Activated naive CD4-positive, alpha-beta T cell treated with anti-CD3 and anti-CD28 coated beads, Interleukin-2, amount 50 U/mL, for 72 hours (primary cell): ENCODE data around the gene ITPR2. TPM values are rescaled to one million over a fixed set of nuclear protein-coding genes. Genes with fewer than 3 reads are reported as not detected.
"Not testable (repeated sequence)": the region's sequence is repeated elsewhere in the genome, so short reads cannot be mapped to it uniquely, and the experiment has no call there.

Source experiments
- ATAC-seq, 2 donors: fragments of 150-1000 bp; cut with Tn5 transposase; 2 replicates each; pipeline ENCODE4 v1.10.0; 2021; ENCODE audit warnings: mild to moderate bottlenecking in 2 of 2, moderate library complexity in 2 of 2
- DNase-seq, 2 donors: peaks; one replicate each; pipeline ENCODE4 v3.0.0; 2021 to 2022; ENCODE audit warnings: low spot score in 2 of 2
- H3K27ac Mint-ChIP-seq, 2 donors: one replicate each; pipeline ENCODE4 v1.8.0; 2022; ENCODE audit warnings: mild to moderate bottlenecking in 2 of 2, mixed read lengths in 2 of 2
- H3K36me3 Mint-ChIP-seq, 2 donors: one replicate each; pipeline ENCODE4 v1.8.0; 2022; ENCODE audit warnings: mixed read lengths in 2 of 2
- H3K9me3 Mint-ChIP-seq, 2 donors: one replicate each; pipeline ENCODE4 v1.8.0; 2022; ENCODE audit warnings: mixed read lengths in 2 of 2
- total RNA-seq, 2 donors: library from RNA; stranded (reverse); gene quantifications; one replicate each; pipeline ENCODE4 v1.2.3, GENCODE V29; 2022

Gene ITPR2
- total RNA-seq, 2 donors from 2014 or later: 44.6 to 46.1 TPM

GRCh38 chr12:26855337-26855736 lies 22.3 kb upstream of the ITPR2 start:
- no peaks in the 10 kb centered on the region for H3K36me3 Mint-ChIP-seq
- ATAC-seq (peak; percentile 36 to 74), DNase-seq (no peak)
- no peaks in the 10 kb centered on the region for H3K9me3 Mint-ChIP-seq
- H3K27ac Mint-ChIP-seq: no peak overlapping the region

GRCh38 chr12:26854031-26854390 lies 21.0 kb upstream of the ITPR2 start:
- Mint-ChIP-seq H3K27ac (no peak overlapping the region), H3K36me3 (no peaks in the 10 kb centered on the region), H3K9me3 (no peaks in the 10 kb centered on the region)
- DNase-seq (no peak), ATAC-seq (no peak)

DNA sequence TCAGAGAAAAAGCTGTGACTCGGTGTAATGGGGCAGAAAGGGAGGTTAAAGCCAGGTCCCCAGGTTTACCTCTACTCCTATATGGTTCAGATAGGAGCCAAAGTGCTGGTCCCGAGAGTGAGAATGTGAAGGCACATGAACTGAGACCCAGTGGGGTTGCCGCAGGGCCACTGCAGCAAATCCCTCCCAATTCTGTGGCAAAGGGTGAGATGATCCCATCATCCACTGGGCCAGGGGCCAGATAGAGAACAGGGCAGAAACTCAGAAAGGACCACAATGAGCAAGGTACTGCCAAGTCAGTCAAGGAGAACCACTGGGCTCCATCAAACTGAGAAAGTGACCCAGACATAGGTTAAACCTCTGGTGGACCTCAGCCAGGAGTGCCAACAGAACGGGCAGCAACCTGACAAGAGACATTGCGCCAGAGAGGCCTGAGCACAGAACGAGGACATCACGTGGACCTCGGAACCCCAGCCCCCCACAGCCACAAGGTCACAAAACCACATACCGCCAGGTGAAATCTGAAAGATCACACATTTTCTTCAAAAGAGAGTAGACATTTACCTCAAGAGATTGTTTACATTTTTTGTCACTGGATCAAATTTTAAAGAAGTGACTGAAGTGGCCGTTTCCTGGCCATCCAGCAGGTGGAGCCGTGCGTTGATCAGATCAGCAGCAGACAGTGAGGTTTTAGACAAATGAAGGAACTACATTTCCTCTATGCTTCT lies 20.5 kb upstream of the ITPR2 start:
- Mint-ChIP-seq H3K27ac (peak overlapping the region in 1 of 2 donors; percentile 18), H3K9me3 (no peaks in the 10 kb centered on the region), H3K36me3 (no peaks in the 10 kb centered on the region)
- ATAC-seq (peak; percentile 86 to 89), DNase-seq (peak in 1 of 2 donors; percentile 64)

DNA sequence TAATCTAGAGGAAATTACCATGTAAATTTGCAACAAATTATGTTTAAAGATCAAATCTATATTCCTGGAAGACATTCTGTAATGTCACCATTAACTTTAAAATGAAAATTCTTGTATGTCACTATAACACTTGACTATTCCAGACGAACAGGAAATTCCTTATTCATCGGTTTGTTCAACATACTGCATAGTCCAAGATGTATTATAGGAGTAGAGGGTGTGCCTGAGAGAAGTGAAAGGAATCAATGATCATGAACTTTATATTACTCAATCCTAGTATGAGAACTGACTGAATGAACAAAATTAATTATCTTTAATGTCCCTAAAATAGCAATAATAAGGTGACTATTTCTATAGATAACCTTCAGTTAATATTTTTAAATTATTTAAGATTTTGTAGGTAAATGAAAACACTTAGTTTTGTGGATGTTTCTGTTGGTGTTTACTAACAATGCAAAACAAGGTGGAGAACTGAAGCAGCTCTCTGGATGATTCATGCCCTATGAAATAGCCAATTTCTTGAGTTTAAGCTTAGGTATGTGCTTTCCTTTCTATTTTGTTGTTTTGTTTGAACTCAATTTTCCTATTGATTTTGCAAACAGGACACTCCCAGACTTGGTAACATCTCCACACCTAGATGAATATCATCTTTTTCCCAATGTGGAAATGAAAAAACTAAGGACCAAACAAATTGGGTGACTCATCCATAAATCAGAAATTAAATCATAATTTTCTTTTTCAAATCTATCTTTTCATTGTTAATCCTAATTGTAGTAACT lies 18.2 kb upstream of the ITPR2 start:
- H3K36me3 Mint-ChIP-seq: no peaks in the 10 kb centered on the region
- ATAC-seq (no peak), DNase-seq (no peak)
- no peaks in the 10 kb centered on the region for H3K9me3 Mint-ChIP-seq
- H3K27ac Mint-ChIP-seq: no peak overlapping the region

GRCh38 chr12:26848156-26848825 lies 15.3 kb upstream of the ITPR2 start:
- H3K36me3 Mint-ChIP-seq: no peaks in the 10 kb centered on the region
- H3K27ac Mint-ChIP-seq: no peak overlapping the region
- no peaks in the 10 kb centered on the region for H3K9me3 Mint-ChIP-seq
- ATAC-seq: no peak
- DNase-seq: no peak

DNA sequence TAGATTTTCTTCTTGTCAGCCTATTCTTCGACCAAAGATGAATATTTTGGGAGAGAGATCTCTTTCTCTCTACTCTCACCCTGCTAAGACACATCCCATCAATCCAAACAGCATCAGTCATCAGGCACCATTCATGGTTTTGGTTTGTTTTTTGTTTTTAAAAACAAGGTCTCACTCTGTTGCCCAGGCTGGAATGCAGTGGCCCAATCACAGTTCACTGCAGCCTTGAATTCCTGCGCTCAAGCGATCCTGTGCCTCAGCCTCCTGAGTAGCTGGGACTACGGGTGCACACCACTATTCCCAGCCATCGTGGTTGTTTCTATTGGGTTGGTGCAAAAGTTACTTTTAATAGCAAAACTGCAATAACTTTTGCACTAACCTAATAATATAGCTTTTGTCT lies 14.4 kb upstream of the ITPR2 start:
- no peaks in the 10 kb centered on the region for H3K9me3 Mint-ChIP-seq
- H3K36me3 Mint-ChIP-seq: no peaks in the 10 kb centered on the region
- ATAC-seq: no peak
- no peak overlapping the region for H3K27ac Mint-ChIP-seq
- no peak for DNase-seq

DNA sequence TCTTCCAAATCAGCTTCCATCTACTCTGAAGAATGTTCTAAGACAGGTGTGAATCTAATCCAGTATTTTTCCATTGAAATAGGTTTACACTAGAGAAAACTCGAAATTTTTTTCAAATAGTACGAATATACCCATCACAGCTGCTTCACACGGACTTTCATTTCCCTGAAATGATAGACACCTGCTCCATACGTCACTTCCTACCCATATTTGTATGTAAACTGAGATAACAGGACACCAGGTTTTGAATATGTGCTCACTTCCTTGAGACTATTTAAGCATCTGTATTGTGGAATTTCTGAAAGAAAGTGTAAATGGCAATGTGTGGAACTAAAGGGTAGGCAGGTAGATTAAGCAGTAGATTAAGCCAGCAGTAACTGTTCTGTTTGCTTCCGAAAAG lies 13.4 kb upstream of the ITPR2 start:
- Mint-ChIP-seq H3K27ac (peak overlapping the region in 1 of 2 donors; percentile 70), H3K9me3 (no peaks in the 10 kb centered on the region), H3K36me3 (no peaks in the 10 kb centered on the region)
- ATAC-seq (peak in 1 of 2 donors; percentile 53), DNase-seq (no peak)

- Mint-ChIP-seq H3K36me3 (no peaks in the 10 kb centered on the region), H3K9me3 (no peaks in the 10 kb centered on the region), H3K27ac (peak overlapping the region in 1 of 2 donors; percentile 70)
- no peak for DNase-seq
- peak in 1 of 2 donors; percentile 39 for ATAC-seq
Observed at GRCh38 chr12:26845984-26846383, 13.0 kb upstream of the ITPR2 start.

DNA sequence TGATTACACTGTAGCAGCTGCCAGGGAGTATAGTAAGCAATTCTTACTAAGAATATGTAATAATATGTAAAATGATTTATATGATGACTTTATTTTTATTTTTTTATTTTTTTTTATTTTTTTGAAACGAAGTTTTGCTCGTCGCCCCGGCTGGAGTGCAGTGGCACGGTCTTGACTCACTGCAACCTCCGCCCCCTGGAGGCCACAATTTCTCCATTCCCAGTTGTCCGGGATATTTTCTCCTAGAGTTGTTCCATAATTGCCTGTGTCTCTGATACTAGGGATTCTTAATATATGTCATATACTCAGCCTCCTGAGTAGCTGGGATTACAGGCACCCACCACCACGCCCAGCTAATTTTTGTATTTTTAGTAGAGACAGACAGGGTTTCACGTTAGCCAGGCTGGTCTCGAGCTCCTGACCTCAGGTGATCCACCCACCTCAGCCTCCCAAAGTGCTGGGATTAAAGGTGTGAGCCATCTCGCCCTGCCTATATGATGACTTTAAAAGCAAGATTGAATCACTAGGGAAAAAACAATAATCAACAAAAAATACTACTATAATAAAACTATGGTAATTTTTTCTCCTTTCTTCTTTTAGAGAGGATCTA lies 12.2 kb upstream of the ITPR2 start:
- H3K9me3 Mint-ChIP-seq: no peaks in the 10 kb centered on the region
- DNase-seq (no peak), ATAC-seq (no peak)
- H3K36me3 Mint-ChIP-seq: no peaks in the 10 kb centered on the region
- H3K27ac Mint-ChIP-seq: no peak overlapping the region

DNA sequence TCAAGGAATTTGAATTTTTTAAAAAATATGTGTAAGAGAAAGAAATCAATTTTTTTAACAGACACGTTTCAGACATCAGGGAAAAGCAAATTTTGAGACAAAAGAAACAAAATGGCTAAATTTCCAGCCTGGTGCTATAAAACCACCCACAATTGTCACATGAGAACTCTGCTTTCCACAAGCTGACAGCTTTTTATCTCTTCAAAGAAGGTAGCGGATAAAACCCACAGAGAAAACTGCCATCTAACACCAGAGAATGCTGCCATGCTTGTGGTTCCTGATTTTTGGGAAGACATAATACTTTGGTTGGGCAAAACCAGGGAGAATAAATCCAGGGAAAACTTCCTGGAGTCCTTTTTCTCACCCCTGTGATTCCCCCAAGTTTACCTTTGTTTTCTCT lies 10.3 kb upstream of the ITPR2 start:
- ATAC-seq (no peak), DNase-seq (no peak)
- H3K9me3 Mint-ChIP-seq: no peaks in the 10 kb centered on the region
- no peak overlapping the region for H3K27ac Mint-ChIP-seq
- no peaks in the 10 kb centered on the region for H3K36me3 Mint-ChIP-seq

DNA sequence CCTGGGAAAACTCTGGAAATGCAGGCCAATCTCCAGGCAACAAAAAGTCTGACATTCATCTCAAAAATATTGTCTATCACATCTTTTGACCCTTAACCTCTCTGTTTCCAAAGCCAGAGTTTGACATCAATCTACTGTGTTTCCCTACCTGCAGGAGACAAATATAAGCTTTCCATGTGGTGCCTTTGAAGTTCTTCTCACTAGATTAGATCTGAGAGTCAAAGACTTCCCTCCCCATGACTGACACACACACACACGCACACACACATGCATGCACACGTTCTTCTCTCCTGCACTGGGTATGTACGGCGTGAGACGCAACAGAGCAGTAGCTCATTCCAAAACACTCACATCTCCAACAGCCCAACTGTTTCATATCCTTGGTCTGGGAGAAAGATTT lies 8.1 kb upstream of the ITPR2 start:
- H3K27ac Mint-ChIP-seq: no peak overlapping the region

GRCh38 chr12:26839512-26839911 lies 6.5 kb upstream of the ITPR2 start:
- ATAC-seq (no peak), DNase-seq (no peak)
- no peaks in the 10 kb centered on the region for H3K9me3 Mint-ChIP-seq
- H3K27ac Mint-ChIP-seq: no peak overlapping the region
- no peaks in the 10 kb centered on the region for H3K36me3 Mint-ChIP-seq

More for the DNA sequence above, 8.1 kb upstream of the ITPR2 start:
- DNase-seq (no peak), ATAC-seq (peak in 1 of 2 donors; percentile 46)
- H3K36me3 Mint-ChIP-seq: no peaks in the 10 kb centered on the region
- no peaks in the 10 kb centered on the region for H3K9me3 Mint-ChIP-seq

DNA sequence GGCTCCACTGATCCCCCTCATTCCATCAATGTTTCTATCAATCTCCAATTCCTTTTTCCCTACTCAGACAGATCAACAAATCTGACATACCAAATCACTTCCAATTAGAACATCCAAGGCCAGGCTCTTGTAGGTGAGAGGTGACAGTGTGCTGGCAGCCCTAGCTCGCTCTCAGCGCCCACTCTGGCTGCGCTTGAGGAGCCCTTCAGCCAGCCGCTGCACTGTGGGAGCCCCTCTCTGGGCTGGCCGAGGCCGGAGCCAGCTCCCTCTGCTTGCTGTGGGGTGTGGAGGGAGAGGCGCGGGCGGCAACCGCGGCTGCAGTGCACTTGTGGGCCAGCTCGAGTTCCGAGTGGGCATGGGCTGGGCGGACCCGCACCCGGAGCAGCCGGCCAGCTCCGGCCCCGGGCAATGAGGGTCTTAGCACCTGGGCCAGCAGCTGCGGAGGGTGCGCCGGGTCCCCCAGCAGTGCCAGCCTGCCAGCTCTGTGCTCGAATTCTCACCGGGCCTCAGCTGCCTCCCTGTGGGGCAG lies 6.0 kb upstream of the ITPR2 start:
- peaks cover 0 to 2% of the 10 kb centered on the region in 2 donors for H3K36me3 Mint-ChIP-seq
- no peak for DNase-seq
- no peak overlapping the region for H3K27ac Mint-ChIP-seq
- no peak for ATAC-seq
- H3K9me3 Mint-ChIP-seq: no peaks in the 10 kb centered on the region

GRCh38 chr12:26836201-26836600 lies 3.2 kb upstream of the ITPR2 start:
- peaks cover 0 to 19% of the 10 kb centered on the region in 2 donors for H3K36me3 Mint-ChIP-seq

GRCh38 chr12:26834503-26835060 lies 1.6 kb upstream of the ITPR2 start:
- not testable (repeated sequence) for H3K27ac Mint-ChIP-seq, DNase-seq, ATAC-seq, H3K9me3 Mint-ChIP-seq
- H3K36me3 Mint-ChIP-seq: peaks cover 0 to 25% of the 10 kb centered on the region in 2 donors

More at GRCh38 chr12:26836201-26836600, 3.2 kb upstream of the ITPR2 start:
- no peak for DNase-seq
- ATAC-seq: no peak
- Mint-ChIP-seq H3K9me3 (no peaks in the 10 kb centered on the region), H3K27ac (no peak overlapping the region)

DNA sequence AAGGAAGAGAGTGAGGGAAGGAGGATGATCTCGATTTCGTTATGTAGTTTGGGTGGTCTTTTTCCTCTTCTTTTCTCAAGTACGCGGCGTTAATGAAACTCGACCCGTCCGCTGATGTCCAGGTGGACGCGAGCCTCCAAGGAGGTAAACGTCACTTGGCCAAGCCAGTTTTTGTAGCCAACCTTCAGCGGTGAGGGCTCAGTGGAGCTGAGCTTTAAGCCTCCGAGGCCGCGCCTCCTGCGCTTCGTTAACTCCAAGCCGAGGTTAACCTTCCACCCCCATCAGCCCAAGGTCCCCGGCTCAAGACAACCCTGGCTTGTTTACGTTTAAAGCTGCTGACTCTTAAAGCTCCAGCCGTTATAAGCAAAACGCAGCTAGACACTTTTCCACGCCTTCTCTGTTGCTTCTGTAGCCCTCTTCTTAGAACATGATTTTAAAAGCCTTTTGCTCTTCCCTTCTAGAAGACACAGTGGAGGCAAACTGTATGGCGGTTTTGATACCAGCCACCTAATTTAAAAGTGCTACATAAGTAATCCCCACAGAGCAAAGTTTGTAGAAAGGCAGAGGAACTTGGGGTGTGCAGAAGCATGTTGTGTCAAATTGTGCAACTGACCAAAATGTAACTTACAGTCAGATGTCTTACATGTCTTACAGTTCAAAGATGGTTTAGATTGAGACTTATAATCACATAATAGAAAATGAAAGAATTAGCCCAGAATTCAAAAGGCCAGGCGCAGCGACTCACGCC lies 923 bp upstream of the ITPR2 start:
- H3K9me3 Mint-ChIP-seq: no peaks in the 10 kb centered on the region
- peaks cover 0 to 25% of the 10 kb centered on the region in 2 donors for H3K36me3 Mint-ChIP-seq
- ATAC-seq: no peak
- DNase-seq: no peak
- peak overlapping the region; percentile 70 to 97 for H3K27ac Mint-ChIP-seq
